Endodermal cell (in vitro differentiated cells): ENCODE results near the gene ANKRD40. TPM values are rescaled to one million over a fixed set of nuclear protein-coding genes. Genes with fewer than 3 reads are reported as not detected.

Experiments used
- DNase-seq: peaks from one replicate; pipeline ENCODE4 v3.0.0-alpha.2; 2017
- H3K27ac ChIP-seq: 2 replicates; pipeline ENCODE4 v1.5.1; 2013; ENCODE audit warnings: mild to moderate bottlenecking, low read depth, low read length, moderate library complexity
- H3K27me3 ChIP-seq: 2 replicates; pipeline ENCODE4 v1.6.1; 2013; ENCODE audit warnings: mild to moderate bottlenecking, low read length, moderate library complexity; ENCODE audit not compliant: insufficient read depth, control insufficient read depth, poor library complexity, severe bottlenecking
- H3K36me3 ChIP-seq: 2 replicates; pipeline ENCODE4 v1.7.0; 2013; ENCODE audit warnings: mild to moderate bottlenecking, low read length, moderate library complexity; ENCODE audit not compliant: control insufficient read depth, insufficient read depth
- H3K4me1 ChIP-seq: one replicate; pipeline ENCODE4 v1.7.0; 2013; ENCODE audit warnings: low read length; ENCODE audit not compliant: control insufficient read depth, insufficient read depth
- H3K4me3 ChIP-seq: 2 replicates; pipeline ENCODE4 v1.5.1; 2013; ENCODE audit warnings: mild to moderate bottlenecking, low read length, moderate library complexity
- H3K9ac ChIP-seq: 2 replicates; pipeline ENCODE4 v1.6.1; 2013; ENCODE audit warnings: mild to moderate bottlenecking, low read length, moderate library complexity; ENCODE audit not compliant: poor library complexity, severe bottlenecking; ENCODE audit errors: extremely low read depth
- H3K9me3 ChIP-seq: 2 replicates; pipeline ENCODE4 v1.6.1; 2013; ENCODE audit warnings: mild to moderate bottlenecking, low read length, moderate library complexity; ENCODE audit not compliant: control insufficient read depth
- H3K27ac Mint-ChIP-seq: 2 replicates; pipeline ENCODE4 v1.8.0; 2020; ENCODE audit warnings: mixed read lengths
- H3K27me3 Mint-ChIP-seq: 2 replicates; pipeline ENCODE4 v1.8.0; 2021; ENCODE audit warnings: mild to moderate bottlenecking, mixed read lengths; ENCODE audit not compliant: insufficient read depth
- H3K36me3 Mint-ChIP-seq: 2 replicates; pipeline ENCODE4 v1.8.0; 2020; ENCODE audit warnings: low read depth, mixed read lengths
- H3K4me1 Mint-ChIP-seq: 2 replicates; pipeline ENCODE4 v1.8.0; 2020; ENCODE audit warnings: mixed read lengths
- H3K4me3 Mint-ChIP-seq: 2 replicates; pipeline ENCODE4 v1.8.0; 2020; ENCODE audit warnings: mild to moderate bottlenecking, moderate library complexity, mixed read lengths
- H3K9me3 Mint-ChIP-seq: 2 replicates; pipeline ENCODE4 v1.8.0; 2020; ENCODE audit warnings: mild to moderate bottlenecking, mixed read lengths
- WGBS, 2 experiments: methylation state at CpG; one replicate each; pipeline versions ENCODE4 v1.1.5 to v1.1.7; 2013; ENCODE audit warnings: missing lambda C conversion rate in 2 of 2, mixed read lengths in 1 of 2; ENCODE audit not compliant: insufficient coverage in 1 of 2, insufficient read length in 1 of 2; 5-methylcytosine and 5-hydroxymethylcytosine counted together
- total RNA-seq, 2 donors: library from RNA; stranded (reverse); fragmentation: NEBNext Ultra II Directional in 1 of 2; extraction: Animal tissue kit (Norgen Biotek cat#: 25700) in 1 of 2; gene quantifications; 2 replicates in 1 of 2; 3 replicates in 1 of 2; pipeline ENCODE4 v1.2.1, GENCODE V29; 2021
- TF ChIP-seq, protein P1 (sequence below): fragments of 200-600 bp; sonication (generic); conservative IDR thresholded peaks from 2 replicates; pipeline ENCODE4 v1.5.0; 2021; ENCODE audit warnings: antibody characterized with exemption, mild to moderate bottlenecking

Gene ANKRD40
- total RNA-seq, 2 donors from 2014 or later, result 44.9 to 60.3 TPM

DNA sequence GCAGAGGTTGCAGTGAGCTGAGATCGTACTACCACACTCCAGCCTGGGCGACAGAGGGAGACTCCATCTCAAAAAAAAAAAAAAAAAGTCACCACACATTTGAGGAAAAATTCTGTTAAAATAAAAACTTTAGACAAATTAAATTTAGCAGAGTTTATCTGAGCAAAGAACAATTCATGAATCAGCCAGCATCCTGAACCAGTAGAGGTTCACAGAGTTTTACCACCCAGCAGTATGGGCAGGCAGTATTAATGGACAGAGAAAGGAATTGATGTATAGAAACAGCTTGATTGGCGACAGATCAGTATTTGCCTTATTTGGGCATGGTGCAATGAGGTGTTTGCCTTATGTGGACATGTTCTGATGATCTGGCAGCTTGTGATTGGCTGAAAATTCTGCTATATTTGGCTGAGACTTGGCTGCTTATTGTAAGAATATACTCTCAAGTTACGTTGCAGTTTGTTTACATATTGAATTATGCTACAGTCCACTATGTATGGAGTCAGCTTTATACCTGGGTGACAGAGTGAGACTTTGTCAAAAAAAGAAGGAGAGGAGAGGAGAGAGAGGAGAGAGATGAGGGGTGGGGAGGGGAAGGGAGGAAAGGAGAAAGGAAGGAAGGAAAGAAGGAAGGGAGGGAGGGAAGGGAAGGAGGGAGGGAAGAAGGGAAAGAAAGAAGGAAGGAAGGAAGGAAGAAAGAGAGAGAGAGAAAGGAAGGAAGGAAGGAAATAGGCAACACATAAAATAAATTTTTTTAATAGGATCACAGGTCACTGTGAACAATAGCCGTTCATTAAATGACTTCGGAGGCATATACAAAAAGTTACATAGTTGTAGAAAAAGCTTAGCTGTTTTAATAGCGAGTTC is 58.4 kb downstream of the ANKRD40 start:
- no peaks in the 10 kb centered on the region for H3K27me3 ChIP-seq
- H3K27ac Mint-ChIP-seq, result no peak overlapping the region
- H3K27ac ChIP-seq, result no peak overlapping the region
- no peaks in the 10 kb centered on the region for H3K36me3 ChIP-seq
- TF ChIP-seq, protein P1, sequence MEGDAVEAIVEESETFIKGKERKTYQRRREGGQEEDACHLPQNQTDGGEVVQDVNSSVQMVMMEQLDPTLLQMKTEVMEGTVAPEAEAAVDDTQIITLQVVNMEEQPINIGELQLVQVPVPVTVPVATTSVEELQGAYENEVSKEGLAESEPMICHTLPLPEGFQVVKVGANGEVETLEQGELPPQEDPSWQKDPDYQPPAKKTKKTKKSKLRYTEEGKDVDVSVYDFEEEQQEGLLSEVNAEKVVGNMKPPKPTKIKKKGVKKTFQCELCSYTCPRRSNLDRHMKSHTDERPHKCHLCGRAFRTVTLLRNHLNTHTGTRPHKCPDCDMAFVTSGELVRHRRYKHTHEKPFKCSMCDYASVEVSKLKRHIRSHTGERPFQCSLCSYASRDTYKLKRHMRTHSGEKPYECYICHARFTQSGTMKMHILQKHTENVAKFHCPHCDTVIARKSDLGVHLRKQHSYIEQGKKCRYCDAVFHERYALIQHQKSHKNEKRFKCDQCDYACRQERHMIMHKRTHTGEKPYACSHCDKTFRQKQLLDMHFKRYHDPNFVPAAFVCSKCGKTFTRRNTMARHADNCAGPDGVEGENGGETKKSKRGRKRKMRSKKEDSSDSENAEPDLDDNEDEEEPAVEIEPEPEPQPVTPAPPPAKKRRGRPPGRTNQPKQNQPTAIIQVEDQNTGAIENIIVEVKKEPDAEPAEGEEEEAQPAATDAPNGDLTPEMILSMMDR, result no peak
- peaks cover 16% of the 10 kb centered on the region for H3K9me3 Mint-ChIP-seq
- H3K36me3 Mint-ChIP-seq, result no peaks in the 10 kb centered on the region
- H3K4me3 Mint-ChIP-seq, result no peak overlapping the region
- no peaks in the 10 kb centered on the region for H3K4me1 ChIP-seq
- no peaks in the 10 kb centered on the region for H3K27me3 Mint-ChIP-seq
- no peak overlapping the region for H3K9ac ChIP-seq
- H3K9me3 ChIP-seq, result peaks cover 7% of the 10 kb centered on the region
- WGBS, 2 experiments, result 83 to 93% methylated on average over 5 to 7 of the region's 7 CpGs
- no peak overlapping the region for H3K4me3 ChIP-seq
- H3K4me1 Mint-ChIP-seq, result no peaks in the 10 kb centered on the region
- DNase-seq, result no peak

- no peaks in the 10 kb centered on the region for H3K36me3 Mint-ChIP-seq
- no peaks in the 10 kb centered on the region for H3K9me3 ChIP-seq
- peaks cover 3% of the 10 kb centered on the region for H3K9me3 Mint-ChIP-seq
- H3K4me3 Mint-ChIP-seq, result no peak overlapping the region
- H3K4me1 ChIP-seq, result no peaks in the 10 kb centered on the region
- H3K27me3 ChIP-seq, result no peaks in the 10 kb centered on the region
- no peaks in the 10 kb centered on the region for H3K27me3 Mint-ChIP-seq
- TF ChIP-seq, protein P1, result no peak
- H3K27ac ChIP-seq, result no peak overlapping the region
- no peak overlapping the region for H3K9ac ChIP-seq
- DNase-seq, result peak; percentile 35
- H3K4me3 ChIP-seq, result no peak overlapping the region
- 95 to 100% methylated on average over 2 of the region's 2 CpGs for WGBS, 2 experiments
- no peaks in the 10 kb centered on the region for H3K4me1 Mint-ChIP-seq
- no peaks in the 10 kb centered on the region for H3K36me3 ChIP-seq
- no peak overlapping the region for H3K27ac Mint-ChIP-seq
These were observed 60.5 kb downstream of the ANKRD40 start for GRCh38 chr17:50647187-50647586.

- H3K27ac Mint-ChIP-seq, result no peak overlapping the region
These were observed 61.7 kb downstream of the ANKRD40 start for GRCh38 chr17:50645748-50646682.

More at GRCh38 chr17:50645748-50646682, 61.7 kb downstream of the ANKRD40 start:
- 78 to 91% methylated on average over 2 to 3 of the region's 3 CpGs for WGBS, 2 experiments
- H3K4me1 ChIP-seq, result no peaks in the 10 kb centered on the region
- H3K36me3 ChIP-seq, result no peaks in the 10 kb centered on the region
- no peaks in the 10 kb centered on the region for H3K27me3 Mint-ChIP-seq
- TF ChIP-seq, protein P1, result no peak
- H3K27ac ChIP-seq, result no peak overlapping the region
- no peaks in the 10 kb centered on the region for H3K36me3 Mint-ChIP-seq
- H3K27me3 ChIP-seq, result no peaks in the 10 kb centered on the region
- DNase-seq, result no peak
- no peak overlapping the region for H3K9ac ChIP-seq
- H3K4me1 Mint-ChIP-seq, result peaks cover 6% of the 10 kb centered on the region
- H3K9me3 Mint-ChIP-seq, result no peaks in the 10 kb centered on the region
- no peaks in the 10 kb centered on the region for H3K9me3 ChIP-seq
- H3K4me3 ChIP-seq, result no peak overlapping the region
- no peak overlapping the region for H3K4me3 Mint-ChIP-seq

Other genes with a start within 250 kb of the ANKRD40 start
- gene CHAD, start 239.0 kb downstream of the ANKRD40 start, total RNA-seq, result under 1 TPM in 1 of 2 donors, not detected in 1; 0.15 TPM
- 10 to 100 TPM; 26.6 to 35.8 TPM for gene RSAD1, start 229.1 kb downstream of the ANKRD40 start, total RNA-seq
- 1 to 10 TPM; 3.5 to 7.1 TPM for gene MYCBPAP, start 199.5 kb downstream of the ANKRD40 start, total RNA-seq
- under 1 TPM in 1 of 2 donors, not detected in 1; 0.66 TPM for gene EPN3, start 175.2 kb downstream of the ANKRD40 start, total RNA-seq
- gene SPATA20, start 160.7 kb downstream of the ANKRD40 start, total RNA-seq, result 10 to 100 TPM; 40.4 to 40.5 TPM
- 1 to 10 TPM in 1 of 2 donors, under 1 TPM in 1; 0.84 to 1.1 TPM for gene CACNA1G, start 147.2 kb downstream of the ANKRD40 start, total RNA-seq
- gene ABCC3, start 73.0 kb downstream of the ANKRD40 start, total RNA-seq, result under 1 TPM; 0.22 to 0.91 TPM
- 100 to 1,000 TPM; 122 to 169 TPM for gene LUC7L3, start 11.7 kb upstream of the ANKRD40 start, total RNA-seq
- gene ANKRD40CL, start 59.6 kb upstream of the ANKRD40 start, total RNA-seq, result not detected
- under 1 TPM; 0.29 to 0.35 TPM for gene WFIKKN2, start 127.7 kb upstream of the ANKRD40 start, total RNA-seq
- 10 to 100 TPM; 35.5 to 36.3 TPM for gene TOB1, start 158.4 kb upstream of the ANKRD40 start, total RNA-seq